Measurements from ENCODE around the gene CNTNAP2.

CNTNAP2 gene

GRCh38 chr7:146331369-146331768 is 214.8 kb downstream of the CNTNAP2 start:
- FAIRE-seq (no peak), DNase-seq (ENCODE audit: insufficient read length, low spot score) (no peak)
- TF ChIP-seq POLR2A (IDR thresholded peaks at IDR 0.05; ENCODE audit: low read depth, low read length), result no peak
- no peak for TF ChIP-seq TAF1 (IDR thresholded peaks at IDR 0.05; ENCODE audit: low read depth, low read length)
- no peak for TF ChIP-seq POU2F2 (IDR thresholded peaks at IDR 0.05; ENCODE audit: low read depth, low read length)
- no peak for TF ChIP-seq PAX5 (IDR thresholded peaks at IDR 0.05; ENCODE audit: insufficient read depth, low read length, severe bottlenecking)
- no peak for TF ChIP-seq SPI1 (IDR thresholded peaks at IDR 0.05; ENCODE audit: low read depth, low read length)
- no peak for TF ChIP-seq POLR2AphosphoS5 (IDR thresholded peaks at IDR 0.05; ENCODE audit: low read depth, low read length)

- DNase-seq (ENCODE audit: insufficient read length, low spot score) (no peak), FAIRE-seq (no peak)
- TF ChIP-seq POLR2AphosphoS5 (IDR thresholded peaks at IDR 0.05; ENCODE audit: low read depth, low read length) (no peak), SPI1 (IDR thresholded peaks at IDR 0.05; ENCODE audit: low read depth, low read length) (no peak), TAF1 (IDR thresholded peaks at IDR 0.05; ENCODE audit: low read depth, low read length) (no peak), POLR2A (IDR thresholded peaks at IDR 0.05; ENCODE audit: low read depth, low read length) (no peak)
Observed at GRCh38 chr7:146345251-146345650, 228.7 kb downstream of the CNTNAP2 start.

- no peak for TF ChIP-seq POLR2AphosphoS5 (IDR thresholded peaks at IDR 0.05; ENCODE audit: low read depth, low read length)
- no peak for TF ChIP-seq PAX5 (IDR thresholded peaks at IDR 0.05; ENCODE audit: insufficient read depth, low read length, severe bottlenecking)
- no peak for TF ChIP-seq SPI1 (IDR thresholded peaks at IDR 0.05; ENCODE audit: low read depth, low read length)
- no peak for TF ChIP-seq TAF1 (IDR thresholded peaks at IDR 0.05; ENCODE audit: low read depth, low read length)
- no peak for TF ChIP-seq POU2F2 (IDR thresholded peaks at IDR 0.05; ENCODE audit: low read depth, low read length)
- no peak for TF ChIP-seq POLR2A (IDR thresholded peaks at IDR 0.05; ENCODE audit: low read depth, low read length)
- no peak for FAIRE-seq
- no peak for DNase-seq (ENCODE audit: insufficient read length, low spot score)
Observed at GRCh38 chr7:146346096-146346495, 229.5 kb downstream of the CNTNAP2 start.

DNA sequence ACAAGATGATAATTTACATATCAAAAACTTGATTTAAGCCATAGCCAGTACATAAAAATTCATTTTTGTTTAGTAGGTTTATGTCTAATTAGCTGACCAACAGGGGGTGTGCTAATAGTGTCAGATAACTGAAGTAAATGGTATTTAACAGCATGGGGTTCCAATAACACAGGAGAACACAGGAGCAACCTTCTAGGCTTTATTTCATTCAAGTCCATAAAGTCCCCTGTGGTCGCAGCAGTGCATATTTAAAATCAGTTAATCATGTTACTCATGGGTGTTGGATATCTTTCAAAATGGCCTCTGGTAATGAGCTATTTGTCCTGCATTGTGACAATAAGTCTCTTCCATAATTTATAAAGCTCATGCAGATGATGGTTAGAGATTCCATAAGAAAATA is 238.6 kb downstream of the CNTNAP2 start:
- TF ChIP-seq POLR2A (IDR thresholded peaks at IDR 0.05; ENCODE audit: low read depth, low read length), result no peak
- no peak for TF ChIP-seq POLR2AphosphoS5 (IDR thresholded peaks at IDR 0.05; ENCODE audit: low read depth, low read length)
- TF ChIP-seq PAX5 (IDR thresholded peaks at IDR 0.05; ENCODE audit: insufficient read depth, low read length, severe bottlenecking), result no peak
- no peak for TF ChIP-seq SPI1 (IDR thresholded peaks at IDR 0.05; ENCODE audit: low read depth, low read length)
- no peak for FAIRE-seq
- no peak for DNase-seq (ENCODE audit: insufficient read length, low spot score)

- TF ChIP-seq POLR2AphosphoS5 (IDR thresholded peaks at IDR 0.05; ENCODE audit: low read depth, low read length) (no peak), POLR2A (IDR thresholded peaks at IDR 0.05; ENCODE audit: low read depth, low read length) (no peak), PAX5 (IDR thresholded peaks at IDR 0.05; ENCODE audit: insufficient read depth, low read length, severe bottlenecking) (no peak), TAF1 (IDR thresholded peaks at IDR 0.05; ENCODE audit: low read depth, low read length) (no peak), SPI1 (IDR thresholded peaks at IDR 0.05; ENCODE audit: low read depth, low read length) (no peak), POU2F2 (IDR thresholded peaks at IDR 0.05; ENCODE audit: low read depth, low read length) (no peak)
- FAIRE-seq, result no peak
- DNase-seq (ENCODE audit: insufficient read length, low spot score), result no peak
Observed at GRCh38 chr7:146359176-146359575, 242.6 kb downstream of the CNTNAP2 start.

DNA sequence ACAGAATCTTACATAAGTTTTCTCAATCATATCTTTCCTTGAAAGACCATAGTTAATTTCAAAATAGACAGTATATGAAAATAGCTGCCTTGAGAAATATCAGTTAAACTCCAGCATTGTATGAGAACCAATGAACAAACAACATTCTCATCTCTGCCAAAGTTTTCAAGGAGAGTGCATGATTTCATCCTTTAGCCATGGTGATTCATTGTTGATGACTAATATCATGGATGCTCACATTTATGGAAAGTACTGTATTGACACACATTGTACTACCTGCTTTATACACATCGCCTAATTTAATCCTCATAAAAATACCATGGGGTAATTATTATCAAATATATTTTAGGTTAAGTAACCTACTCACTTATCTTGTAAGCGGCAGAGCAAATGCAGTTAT is 250.3 kb downstream of the CNTNAP2 start:
- DNase-seq (ENCODE audit: insufficient read length, low spot score) (no peak), FAIRE-seq (no peak)
- TF ChIP-seq SPI1 (IDR thresholded peaks at IDR 0.05; ENCODE audit: low read depth, low read length) (no peak), PAX5 (IDR thresholded peaks at IDR 0.05; ENCODE audit: insufficient read depth, low read length, severe bottlenecking) (no peak), POLR2A (IDR thresholded peaks at IDR 0.05; ENCODE audit: low read depth, low read length) (no peak), POU2F2 (IDR thresholded peaks at IDR 0.05; ENCODE audit: low read depth, low read length) (no peak), POLR2AphosphoS5 (IDR thresholded peaks at IDR 0.05; ENCODE audit: low read depth, low read length) (no peak), TAF1 (IDR thresholded peaks at IDR 0.05; ENCODE audit: low read depth, low read length) (no peak)

DNA sequence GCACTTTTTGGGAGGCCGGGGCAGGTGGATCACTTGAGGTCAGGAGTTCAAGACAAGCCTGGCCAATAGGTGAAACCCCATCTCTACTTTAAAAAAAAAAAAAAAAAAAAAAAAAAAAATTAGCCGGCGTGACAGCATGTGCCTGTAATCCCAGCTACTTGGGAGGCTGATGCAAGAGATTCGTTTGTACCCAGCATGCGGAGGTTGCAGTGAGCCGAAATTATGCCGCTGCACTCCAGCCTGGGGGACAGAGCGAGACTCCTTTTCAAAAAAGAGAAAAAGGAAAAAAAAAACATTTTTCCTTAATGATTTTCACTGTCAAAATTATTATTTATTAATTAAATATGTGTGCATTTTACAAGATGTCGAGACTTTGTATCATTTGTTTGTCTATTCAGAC is 253.6 kb downstream of the CNTNAP2 start:
- no peak for TF ChIP-seq POU2F2 (IDR thresholded peaks at IDR 0.05; ENCODE audit: low read depth, low read length)
- TF ChIP-seq PAX5 (IDR thresholded peaks at IDR 0.05; ENCODE audit: insufficient read depth, low read length, severe bottlenecking), result no peak
- no peak for TF ChIP-seq POLR2AphosphoS5 (IDR thresholded peaks at IDR 0.05; ENCODE audit: low read depth, low read length)
- TF ChIP-seq POLR2A (IDR thresholded peaks at IDR 0.05; ENCODE audit: low read depth, low read length), result no peak
- no peak for TF ChIP-seq SPI1 (IDR thresholded peaks at IDR 0.05; ENCODE audit: low read depth, low read length)
- no peak for TF ChIP-seq TAF1 (IDR thresholded peaks at IDR 0.05; ENCODE audit: low read depth, low read length)
- no peak for FAIRE-seq
- no peak for DNase-seq (ENCODE audit: insufficient read length, low spot score)

- no peak for TF ChIP-seq PAX5 (IDR thresholded peaks at IDR 0.05; ENCODE audit: insufficient read depth, low read length, severe bottlenecking)
- TF ChIP-seq TAF1 (IDR thresholded peaks at IDR 0.05; ENCODE audit: low read depth, low read length), result no peak
- no peak for TF ChIP-seq SPI1 (IDR thresholded peaks at IDR 0.05; ENCODE audit: low read depth, low read length)
- no peak for TF ChIP-seq POU2F2 (IDR thresholded peaks at IDR 0.05; ENCODE audit: low read depth, low read length)
- no peak for TF ChIP-seq POLR2A (IDR thresholded peaks at IDR 0.05; ENCODE audit: low read depth, low read length)
- no peak for TF ChIP-seq POLR2AphosphoS5 (IDR thresholded peaks at IDR 0.05; ENCODE audit: low read depth, low read length)
- no peak for DNase-seq (ENCODE audit: insufficient read length, low spot score)
- no peak for FAIRE-seq
Observed at GRCh38 chr7:146375170-146375569, 258.6 kb downstream of the CNTNAP2 start.

GRCh38 chr7:146378196-146378595 is 261.6 kb downstream of the CNTNAP2 start:
- no peak for DNase-seq (ENCODE audit: insufficient read length, low spot score)
- TF ChIP-seq POLR2AphosphoS5 (IDR thresholded peaks at IDR 0.05; ENCODE audit: low read depth, low read length), result no peak
- TF ChIP-seq PAX5 (IDR thresholded peaks at IDR 0.05; ENCODE audit: insufficient read depth, low read length, severe bottlenecking), result no peak
- TF ChIP-seq TAF1 (IDR thresholded peaks at IDR 0.05; ENCODE audit: low read depth, low read length), result no peak
- no peak for TF ChIP-seq POU2F2 (IDR thresholded peaks at IDR 0.05; ENCODE audit: low read depth, low read length)
- no peak for TF ChIP-seq POLR2A (IDR thresholded peaks at IDR 0.05; ENCODE audit: low read depth, low read length)
- no peak for TF ChIP-seq SPI1 (IDR thresholded peaks at IDR 0.05; ENCODE audit: low read depth, low read length)
- no peak for FAIRE-seq

DNA sequence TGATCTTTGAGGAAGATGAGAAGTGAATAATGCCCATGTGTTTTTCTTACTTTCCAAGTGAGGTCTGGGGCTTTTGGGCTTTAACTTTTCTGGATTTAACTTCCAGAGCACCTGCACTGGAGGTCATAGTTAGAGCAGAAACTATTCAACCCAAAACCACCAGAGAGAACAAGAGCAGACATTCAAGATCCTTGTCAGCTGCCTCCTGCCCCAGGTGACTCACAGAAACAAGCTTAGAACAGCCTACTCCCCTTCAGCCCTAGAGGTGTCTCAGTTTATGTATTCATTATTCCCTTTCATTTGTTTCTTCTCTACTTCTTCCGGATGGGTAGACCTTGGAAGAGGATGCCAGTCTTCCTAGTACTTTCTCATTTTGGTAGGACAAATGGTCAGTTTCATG is 270.5 kb downstream of the CNTNAP2 start:
- DNase-seq (ENCODE audit: insufficient read length, low spot score), result no peak
- TF ChIP-seq POU2F2 (IDR thresholded peaks at IDR 0.05; ENCODE audit: low read depth, low read length) (no peak), POLR2A (IDR thresholded peaks at IDR 0.05; ENCODE audit: low read depth, low read length) (no peak), SPI1 (IDR thresholded peaks at IDR 0.05; ENCODE audit: low read depth, low read length) (no peak), TAF1 (IDR thresholded peaks at IDR 0.05; ENCODE audit: low read depth, low read length) (no peak)
- FAIRE-seq, result no peak
